Natural killer cell (primary cell): Measurements from ENCODE around the gene USP10. TPM values are rescaled to one million over a fixed set of nuclear protein-coding genes. Genes with fewer than 3 reads are reported as not detected.
"Not testable (repeated sequence)": the region's sequence is repeated elsewhere in the genome, so short reads cannot be mapped to it uniquely, and the experiment has no call there.

Experiments
- ATAC-seq, 3 donors: fragments of 150-1000 bp in 2 of 3; fragments of 200-7000 bp in 1 of 3; cut with Tn5 transposase; 1 replicate in 1 of 3; 2 replicates in 2 of 3; pipeline ENCODE4 v1.10.0; 2021; ENCODE audit warnings: mild to moderate bottlenecking in 2 of 3, moderate library complexity in 2 of 3
- DNase-seq, 2 donors: peaks; one replicate each; pipeline versions ENCODE4 v3.0.0 to v3.0.0-alpha.2; 2013 to 2021; ENCODE audit warnings: mixed read lengths in 1 of 2
- H3K27ac ChIP-seq: one replicate; pipeline ENCODE4 v1.5.1; 2013; ENCODE audit warnings: mild to moderate bottlenecking, low read length
- H3K27me3 ChIP-seq: one replicate; pipeline ENCODE4 v1.6.1; 2013; ENCODE audit warnings: low read length; ENCODE audit not compliant: control insufficient read depth, insufficient read depth
- H3K36me3 ChIP-seq: one replicate; pipeline ENCODE4 v1.6.1; 2013; ENCODE audit warnings: low read length; ENCODE audit not compliant: control insufficient read depth, insufficient read depth
- H3K4me1 ChIP-seq: one replicate; pipeline ENCODE4 v1.6.1; 2013; ENCODE audit warnings: low read length; ENCODE audit not compliant: control insufficient read depth, insufficient read depth
- H3K4me3 ChIP-seq: one replicate; pipeline ENCODE4 v1.5.1; 2013; ENCODE audit warnings: low read length
- H3K9me3 ChIP-seq: one replicate; pipeline ENCODE4 v1.6.1; 2013; ENCODE audit warnings: low read length; ENCODE audit not compliant: control insufficient read depth, insufficient read depth
- H3K27ac Mint-ChIP-seq, 2 donors: one replicate each; pipeline ENCODE4 v1.8.0; 2022; ENCODE audit warnings: mild to moderate bottlenecking in 2 of 2, mixed read lengths in 2 of 2, moderate library complexity in 1 of 2
- H3K27me3 Mint-ChIP-seq, 2 donors: one replicate each; pipeline ENCODE4 v1.8.0; 2022; ENCODE audit warnings: low read depth in 2 of 2, mixed read lengths in 2 of 2
- H3K36me3 Mint-ChIP-seq: one replicate; pipeline ENCODE4 v1.8.0; 2022; ENCODE audit warnings: mixed read lengths
- H3K4me1 Mint-ChIP-seq, 2 donors: one replicate each; pipeline ENCODE4 v1.8.0; 2022; ENCODE audit warnings: mixed read lengths in 2 of 2
- H3K4me3 Mint-ChIP-seq: one replicate; pipeline ENCODE4 v1.8.0; 2022; ENCODE audit warnings: mild to moderate bottlenecking, moderate library complexity, mixed read lengths
- H3K9me3 Mint-ChIP-seq, 2 donors: one replicate each; pipeline ENCODE4 v1.8.0; 2022; ENCODE audit warnings: mixed read lengths in 2 of 2
- WGBS: methylation state at CpG from one replicate; pipeline ENCODE4 v1.1.7; 2013; ENCODE audit warnings: missing lambda C conversion rate; ENCODE audit not compliant: insufficient coverage; 5-methylcytosine and 5-hydroxymethylcytosine counted together
- intact Hi-C: fragments of 100-400 bp; cut with micrococcal nuclease; formaldehyde crosslinking; loops from one replicate; pipeline ENCODE4 v1.14.2; 2022
- total RNA-seq, 4 donors: library from RNA; stranded (reverse); fragments of 120-200 nt in 1 of 4; gene quantifications; one replicate each; pipeline versions ENCODE4 v1.2.3 to v1.2.4, GENCODE V29; 2013 to 2022
- TF ChIP-seq, protein P1 (sequence below): fragments of 200-600 bp; IDR thresholded peaks from one replicate; pipeline ENCODE4 v1.8.0; 2022; ENCODE audit warnings: antibody characterized with exemption

The USP10 gene
- total RNA-seq, 3 donors from 2014 or later (not counting 1 experiment from before 2014, with no cell fraction given): 78.4 to 103 (median 100) TPM

DNA sequence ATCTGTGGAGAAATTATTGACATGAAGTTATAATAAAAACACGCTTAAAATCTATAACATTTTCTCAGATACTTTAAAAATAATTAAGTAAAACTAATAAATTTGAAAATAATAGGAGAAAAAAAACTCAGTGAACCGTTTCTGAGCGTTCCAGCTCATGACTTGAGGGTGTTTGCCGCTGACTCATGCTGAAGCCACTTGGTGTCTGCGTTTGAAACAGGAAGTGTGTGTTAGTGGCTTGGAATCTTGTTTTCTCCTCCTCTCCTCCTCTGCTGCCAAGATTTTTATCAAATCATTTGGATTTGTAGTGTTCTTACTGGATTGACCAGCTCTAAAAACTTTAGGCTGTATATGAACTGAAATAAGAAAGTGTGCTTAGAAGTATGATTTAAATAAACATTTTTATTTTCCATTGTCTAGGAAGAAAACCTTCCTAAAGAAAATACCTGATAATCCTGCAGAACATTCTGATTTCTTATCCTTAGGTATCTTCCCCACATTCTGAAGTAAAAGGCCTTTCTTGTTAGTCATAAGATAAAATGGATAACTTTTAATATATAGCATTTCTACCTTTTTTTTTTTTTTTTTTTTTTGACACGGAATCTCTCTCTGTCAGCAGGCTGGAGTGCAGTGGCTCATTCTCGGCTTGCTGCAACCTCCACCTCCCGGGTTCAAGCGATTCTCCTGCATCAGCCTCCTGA, 30.8 kb downstream of the USP10 start:
- Histone ChIP-seq H3K9me3 (no peaks in the 10 kb centered on the region), H3K27ac (no peak overlapping the region), H3K36me3 (peaks cover 10% of the 10 kb centered on the region), H3K27me3 (no peaks in the 10 kb centered on the region), H3K4me1 (peaks cover 18% of the 10 kb centered on the region), H3K4me3 (no peak overlapping the region)
- 29% methylated on average over 6 of the region's 9 CpGs for WGBS
- intact Hi-C loops: loop anchor here (1.0 to 10.0 kb wide), 3 partner anchors 8 to 456 kb away; no protein-coding TSS in a partner anchor
- no peaks in the 10 kb centered on the region for H3K27me3 Mint-ChIP-seq
- peak overlapping the region; percentile 43 for H3K4me3 Mint-ChIP-seq
- H3K36me3 Mint-ChIP-seq: no peaks in the 10 kb centered on the region
- peak overlapping the region; percentile 25 to 27 for H3K27ac Mint-ChIP-seq
- DNase-seq (peak in 1 of 2 donors; percentile 64), ATAC-seq (peak; percentile 74 to 85 (median 83))
- no peaks in the 10 kb centered on the region for H3K9me3 Mint-ChIP-seq
- TF ChIP-seq, protein P1, sequence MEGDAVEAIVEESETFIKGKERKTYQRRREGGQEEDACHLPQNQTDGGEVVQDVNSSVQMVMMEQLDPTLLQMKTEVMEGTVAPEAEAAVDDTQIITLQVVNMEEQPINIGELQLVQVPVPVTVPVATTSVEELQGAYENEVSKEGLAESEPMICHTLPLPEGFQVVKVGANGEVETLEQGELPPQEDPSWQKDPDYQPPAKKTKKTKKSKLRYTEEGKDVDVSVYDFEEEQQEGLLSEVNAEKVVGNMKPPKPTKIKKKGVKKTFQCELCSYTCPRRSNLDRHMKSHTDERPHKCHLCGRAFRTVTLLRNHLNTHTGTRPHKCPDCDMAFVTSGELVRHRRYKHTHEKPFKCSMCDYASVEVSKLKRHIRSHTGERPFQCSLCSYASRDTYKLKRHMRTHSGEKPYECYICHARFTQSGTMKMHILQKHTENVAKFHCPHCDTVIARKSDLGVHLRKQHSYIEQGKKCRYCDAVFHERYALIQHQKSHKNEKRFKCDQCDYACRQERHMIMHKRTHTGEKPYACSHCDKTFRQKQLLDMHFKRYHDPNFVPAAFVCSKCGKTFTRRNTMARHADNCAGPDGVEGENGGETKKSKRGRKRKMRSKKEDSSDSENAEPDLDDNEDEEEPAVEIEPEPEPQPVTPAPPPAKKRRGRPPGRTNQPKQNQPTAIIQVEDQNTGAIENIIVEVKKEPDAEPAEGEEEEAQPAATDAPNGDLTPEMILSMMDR: no peak
- H3K4me1 Mint-ChIP-seq: peaks cover 38 to 48% of the 10 kb centered on the region in 2 donors

DNA sequence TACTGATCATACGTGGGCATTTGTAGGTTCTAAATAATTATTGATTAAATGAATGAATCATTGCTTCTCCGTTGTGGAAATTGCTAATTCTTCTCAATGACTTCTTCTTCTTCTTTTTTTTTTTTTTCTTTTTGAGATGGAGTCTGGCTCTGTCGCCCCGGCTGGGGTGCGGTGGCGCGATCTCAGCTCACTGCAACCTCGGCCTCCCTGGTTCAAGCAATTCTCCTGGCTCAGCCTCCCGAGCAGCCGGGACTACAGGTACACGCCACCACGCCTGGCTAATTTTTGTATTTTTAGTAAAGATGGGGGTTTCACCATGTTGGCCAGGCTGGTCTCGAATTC, 32.5 kb downstream of the USP10 start:
- not testable (repeated sequence) for H3K27ac ChIP-seq, H3K27ac Mint-ChIP-seq

DNA sequence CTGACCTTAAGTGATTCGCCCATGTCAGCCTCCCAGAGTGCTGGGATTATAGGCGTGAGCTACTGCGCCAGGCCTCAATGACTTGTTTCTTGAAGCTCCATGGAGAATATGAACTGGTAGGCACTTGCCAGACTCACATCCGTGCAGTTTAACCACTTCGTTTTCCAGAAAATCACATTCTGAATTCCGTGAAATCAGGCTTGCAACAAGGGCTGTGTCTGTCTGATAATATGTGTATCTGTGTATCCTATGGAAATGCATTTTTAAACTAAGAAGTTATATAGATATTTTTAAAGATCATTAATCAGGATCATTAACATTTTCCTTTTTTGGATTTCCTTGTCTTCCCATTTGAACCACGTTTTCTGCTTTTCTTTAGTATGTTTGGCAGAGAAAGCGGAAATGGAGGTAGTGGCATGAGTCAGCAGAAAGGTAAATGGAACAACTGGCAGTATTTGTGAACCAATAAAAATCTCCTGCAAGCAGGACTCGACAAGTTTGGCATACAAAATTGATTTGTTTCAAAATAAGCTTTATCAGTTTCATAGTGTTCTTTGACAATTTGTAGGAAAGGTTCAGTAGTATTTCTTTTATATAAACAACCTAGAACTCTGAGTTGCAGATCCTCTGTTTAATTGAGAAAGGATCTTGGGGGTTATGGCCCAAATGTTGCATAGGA, 33.0 kb downstream of the USP10 start:
- Histone ChIP-seq H3K36me3 (peaks cover 14% of the 10 kb centered on the region), H3K27ac (no peak overlapping the region), H3K27me3 (no peaks in the 10 kb centered on the region), H3K4me3 (no peak overlapping the region), H3K4me1 (peaks cover 15% of the 10 kb centered on the region), H3K9me3 (no peaks in the 10 kb centered on the region)
- intact Hi-C loops: loop anchor here (10.0 kb wide), 1 partner anchor 458 kb away; no protein-coding TSS in a partner anchor
- TF ChIP-seq, protein P1: no peak
- H3K27me3 Mint-ChIP-seq: no peaks in the 10 kb centered on the region
- DNase-seq (no peak), ATAC-seq (no peak)
- 82% methylated on average over 9 of the region's 9 CpGs for WGBS
- H3K4me3 Mint-ChIP-seq: no peak overlapping the region
- peaks cover 44 to 49% of the 10 kb centered on the region in 2 donors for H3K4me1 Mint-ChIP-seq
- no peaks in the 10 kb centered on the region for H3K36me3 Mint-ChIP-seq
- H3K27ac Mint-ChIP-seq: no peak overlapping the region
- no peaks in the 10 kb centered on the region for H3K9me3 Mint-ChIP-seq

More for the DNA sequence above, 32.5 kb downstream of the USP10 start:
- Histone ChIP-seq H3K4me1 (peaks cover 12% of the 10 kb centered on the region), H3K36me3 (peaks cover 12% of the 10 kb centered on the region)
- Mint-ChIP-seq H3K4me3 (peak overlapping the region; percentile 9), H3K4me1 (peaks cover 42 to 45% of the 10 kb centered on the region in 2 donors)
- not testable (repeated sequence) for H3K4me3 ChIP-seq, H3K9me3 Mint-ChIP-seq, H3K9me3 ChIP-seq, H3K27me3 ChIP-seq, DNase-seq, ATAC-seq, H3K36me3 Mint-ChIP-seq, H3K27me3 Mint-ChIP-seq
- intact Hi-C loops: loop anchor here (10.0 kb wide), 1 partner anchor 458 kb away; no protein-coding TSS in a partner anchor
- 96% methylated on average over 12 of the region's 13 CpGs for WGBS

DNA sequence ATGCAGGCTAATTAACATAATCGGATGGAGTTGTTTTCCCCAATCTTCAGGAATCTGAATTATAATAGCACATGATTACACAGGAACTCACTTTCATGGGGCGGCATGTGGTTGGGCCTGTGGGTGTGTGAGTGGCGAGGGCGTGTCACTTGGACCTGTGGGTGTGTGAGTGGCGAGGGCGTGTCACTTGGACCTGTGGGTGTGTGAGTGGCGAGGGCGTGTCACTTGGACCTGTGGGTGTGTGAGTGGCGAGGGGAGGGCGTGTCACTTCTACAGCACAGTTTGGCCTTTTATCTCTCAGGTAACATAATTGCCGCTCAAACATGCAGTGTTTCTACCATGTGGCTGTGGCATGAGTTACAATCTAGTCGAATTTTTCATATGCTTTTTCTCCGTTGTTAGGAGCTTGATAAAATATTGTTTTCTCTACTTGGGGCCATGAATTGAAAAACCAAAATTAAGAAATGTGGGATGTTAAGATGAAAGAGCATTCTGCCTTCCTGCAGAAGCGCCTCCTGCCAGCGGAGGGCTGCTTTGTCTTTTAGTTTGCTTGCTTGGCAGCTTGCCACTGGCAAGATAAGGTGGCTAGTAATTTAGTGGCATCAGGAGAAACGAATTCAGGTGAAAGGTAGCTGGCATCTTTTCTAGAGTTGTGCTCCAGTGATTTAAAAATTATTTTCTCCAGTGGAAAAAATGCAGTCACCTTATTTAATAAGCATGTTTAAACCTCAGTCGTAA, 36.2 kb downstream of the USP10 start:
- Histone ChIP-seq H3K36me3 (peaks cover 14% of the 10 kb centered on the region), H3K4me1 (peaks cover 25% of the 10 kb centered on the region), H3K27ac (no peak overlapping the region), H3K27me3 (no peaks in the 10 kb centered on the region), H3K9me3 (no peaks in the 10 kb centered on the region), H3K4me3 (no peak overlapping the region)
- Mint-ChIP-seq H3K36me3 (no peaks in the 10 kb centered on the region), H3K9me3 (no peaks in the 10 kb centered on the region), H3K27ac (peak overlapping the region in 1 of 2 donors; percentile 69), H3K4me1 (peaks cover 43 to 56% of the 10 kb centered on the region in 2 donors), H3K4me3 (peak overlapping the region; percentile 2), H3K27me3 (no peaks in the 10 kb centered on the region)
- ATAC-seq: no peak
- DNase-seq: peak in 1 of 2 donors; percentile 64
- 56% methylated on average over 16 of the region's 17 CpGs for WGBS
- intact Hi-C loops: loop anchor here (10.0 kb wide), 1 partner anchor 461 kb away; no protein-coding TSS in a partner anchor
- TF ChIP-seq, protein P1: no peak
